Measurements from ENCODE around the gene ACSL6.
A peak's percentile ranks its signal among the peaks of the same experiment; 100 is the strongest.

Gene ACSL6

GRCh38 chr5:131974016-131974415 is 37.4 kb downstream of the ACSL6 start:
- H3K4me3 Mint-ChIP-seq: peak overlapping the region; percentile 83
- H3K27ac Mint-ChIP-seq: peak overlapping the region; percentile 47
- H3K36me3 Mint-ChIP-seq: peaks cover 7% of the 10 kb centered on the region
- H3K4me1 Mint-ChIP-seq (ENCODE audit: low read depth): peaks cover 76% of the 10 kb centered on the region
- H3K27me3 Mint-ChIP-seq: no peaks in the 10 kb centered on the region
- no peaks in the 10 kb centered on the region for H3K9me3 Mint-ChIP-seq (ENCODE audit: low read depth)

GRCh38 chr5:131973089-131973712 is 38.3 kb downstream of the ACSL6 start:
- Mint-ChIP-seq H3K9me3 (ENCODE audit: low read depth) (no peaks in the 10 kb centered on the region), H3K4me3 (no peak overlapping the region), H3K4me1 (ENCODE audit: low read depth) (peaks cover 76% of the 10 kb centered on the region), H3K27ac (peak overlapping the region; percentile 42), H3K36me3 (peaks cover 11% of the 10 kb centered on the region), H3K27me3 (no peaks in the 10 kb centered on the region)

GRCh38 chr5:131968396-131968954 is 43.0 kb downstream of the ACSL6 start:
- H3K27ac Mint-ChIP-seq: peak overlapping the region; percentile 41
- H3K36me3 Mint-ChIP-seq: peaks cover 20% of the 10 kb centered on the region
- H3K4me3 Mint-ChIP-seq: no peak overlapping the region
- H3K9me3 Mint-ChIP-seq (ENCODE audit: low read depth): no peaks in the 10 kb centered on the region
- no peaks in the 10 kb centered on the region for H3K27me3 Mint-ChIP-seq
- H3K4me1 Mint-ChIP-seq (ENCODE audit: low read depth): peaks cover 29% of the 10 kb centered on the region

- no peaks in the 10 kb centered on the region for H3K9me3 Mint-ChIP-seq (ENCODE audit: low read depth)
- H3K4me1 Mint-ChIP-seq (ENCODE audit: low read depth): peaks cover 13% of the 10 kb centered on the region
- H3K4me3 Mint-ChIP-seq: no peak overlapping the region
- peaks cover 16% of the 10 kb centered on the region for H3K36me3 Mint-ChIP-seq
- H3K27ac Mint-ChIP-seq: no peak overlapping the region
- H3K27me3 Mint-ChIP-seq: no peaks in the 10 kb centered on the region
Measured at GRCh38 chr5:131966551-131966950, 44.9 kb downstream of the ACSL6 start.

GRCh38 chr5:131965826-131966415 is 45.5 kb downstream of the ACSL6 start:
- Mint-ChIP-seq H3K36me3 (peaks cover 16% of the 10 kb centered on the region), H3K4me1 (ENCODE audit: low read depth) (peaks cover 9% of the 10 kb centered on the region), H3K27me3 (no peaks in the 10 kb centered on the region), H3K4me3 (no peak overlapping the region), H3K27ac (no peak overlapping the region), H3K9me3 (ENCODE audit: low read depth) (no peaks in the 10 kb centered on the region)

- Mint-ChIP-seq H3K9me3 (ENCODE audit: low read depth) (no peaks in the 10 kb centered on the region), H3K27ac (peak overlapping the region; percentile 7), H3K27me3 (no peaks in the 10 kb centered on the region), H3K36me3 (peaks cover 27% of the 10 kb centered on the region), H3K4me1 (ENCODE audit: low read depth) (peaks cover 10% of the 10 kb centered on the region), H3K4me3 (no peak overlapping the region)
Measured at GRCh38 chr5:131959906-131960305, 51.6 kb downstream of the ACSL6 start.

- Mint-ChIP-seq H3K36me3 (peaks cover 35% of the 10 kb centered on the region), H3K4me1 (ENCODE audit: low read depth) (peaks cover 10% of the 10 kb centered on the region), H3K27ac (peak overlapping the region; percentile 7), H3K4me3 (no peak overlapping the region), H3K27me3 (no peaks in the 10 kb centered on the region), H3K9me3 (ENCODE audit: low read depth) (no peaks in the 10 kb centered on the region)
Measured at GRCh38 chr5:131959136-131959535, 52.3 kb downstream of the ACSL6 start.

- peaks cover 10% of the 10 kb centered on the region for H3K4me1 Mint-ChIP-seq (ENCODE audit: low read depth)
- no peaks in the 10 kb centered on the region for H3K27me3 Mint-ChIP-seq
- H3K4me3 Mint-ChIP-seq: no peak overlapping the region
- peaks cover 34% of the 10 kb centered on the region for H3K36me3 Mint-ChIP-seq
- H3K27ac Mint-ChIP-seq: no peak overlapping the region
- H3K9me3 Mint-ChIP-seq (ENCODE audit: low read depth): no peaks in the 10 kb centered on the region
Measured at GRCh38 chr5:131957721-131958441, 53.6 kb downstream of the ACSL6 start.

- Mint-ChIP-seq H3K4me1 (ENCODE audit: low read depth) (peaks cover 3% of the 10 kb centered on the region), H3K36me3 (peaks cover 31% of the 10 kb centered on the region), H3K27me3 (no peaks in the 10 kb centered on the region), H3K4me3 (no peak overlapping the region), H3K9me3 (ENCODE audit: low read depth) (no peaks in the 10 kb centered on the region), H3K27ac (no peak overlapping the region)
Measured at GRCh38 chr5:131953969-131954368, 57.5 kb downstream of the ACSL6 start.

- H3K4me3 Mint-ChIP-seq: no peak overlapping the region
- H3K27ac Mint-ChIP-seq: no peak overlapping the region
- no peaks in the 10 kb centered on the region for H3K9me3 Mint-ChIP-seq (ENCODE audit: low read depth)
- H3K4me1 Mint-ChIP-seq (ENCODE audit: low read depth): no peaks in the 10 kb centered on the region
- no peaks in the 10 kb centered on the region for H3K27me3 Mint-ChIP-seq
- H3K36me3 Mint-ChIP-seq: peaks cover 26% of the 10 kb centered on the region
Measured at GRCh38 chr5:131952301-131952857, 59.1 kb downstream of the ACSL6 start.

GRCh38 chr5:131950706-131951105 is 60.8 kb downstream of the ACSL6 start:
- Mint-ChIP-seq H3K4me1 (ENCODE audit: low read depth) (no peaks in the 10 kb centered on the region), H3K27ac (no peak overlapping the region), H3K36me3 (peaks cover 21% of the 10 kb centered on the region)

GRCh38 chr5:131947445-131947844 is 64.0 kb downstream of the ACSL6 start:
- Mint-ChIP-seq H3K27ac (no peak overlapping the region), H3K9me3 (ENCODE audit: low read depth) (no peaks in the 10 kb centered on the region), H3K27me3 (no peaks in the 10 kb centered on the region), H3K4me1 (ENCODE audit: low read depth) (no peaks in the 10 kb centered on the region), H3K4me3 (no peak overlapping the region), H3K36me3 (peaks cover 6% of the 10 kb centered on the region)

More at GRCh38 chr5:131950706-131951105, 60.8 kb downstream of the ACSL6 start:
- Mint-ChIP-seq H3K4me3 (no peak overlapping the region), H3K27me3 (no peaks in the 10 kb centered on the region), H3K9me3 (ENCODE audit: low read depth) (no peaks in the 10 kb centered on the region)

GRCh38 chr5:131945551-131946168 is 65.8 kb downstream of the ACSL6 start, which contains the start of gene MEIKIN:
Gene MEIKIN, minus strand, starts transcription at chr5:131945663. Its CDS starts 158 bp downstream, at chr5:131945505.
- Mint-ChIP-seq H3K27me3 (no peaks in the 10 kb centered on the region), H3K27ac (no peak within 1 kb of the TSS), H3K4me3 (no peak within 1 kb of the TSS), H3K9me3 (ENCODE audit: low read depth) (no peaks in the 10 kb centered on the region), H3K4me1 (ENCODE audit: low read depth) (no peaks in the 10 kb centered on the region), H3K36me3 (peaks cover 16% of the 10 kb centered on the region)

- Mint-ChIP-seq H3K4me1 (ENCODE audit: low read depth) (no peaks in the 10 kb centered on the region), H3K27ac (no peak overlapping the region), H3K9me3 (ENCODE audit: low read depth) (no peaks in the 10 kb centered on the region), H3K27me3 (no peaks in the 10 kb centered on the region), H3K36me3 (peaks cover 14% of the 10 kb centered on the region), H3K4me3 (no peak overlapping the region)
Measured at GRCh38 chr5:131944702-131945550, 66.5 kb downstream of the ACSL6 start.
